CD4-positive, alpha-beta T cell (primary cell): ENCODE measurements around the gene OPCML. TPM values are rescaled to one million over a fixed set of nuclear protein-coding genes. Genes with fewer than 3 reads are reported as not detected.

Experiments
- ATAC-seq: fragments of 200-7000 bp; cut with Tn5 transposase; one replicate; pipeline ENCODE4 v1.10.0; 2022; ENCODE audit warnings: mild to moderate bottlenecking; ENCODE audit not compliant: poor library complexity
- CTCF ChIA-PET: fragments of 350-600 bp; sonication (Branson Sonifier 250); formaldehyde crosslinking; loops from one replicate; lab custom pipeline; 2021; ENCODE audit warnings: antibody characterized with exemption, inconsistent platforms; lab: Charles Lee
- POLR2A ChIA-PET: fragments of 350-600 bp; sonication (Branson Sonifier 250); formaldehyde crosslinking; loops from one replicate; lab custom pipeline; 2021; ENCODE audit warnings: antibody characterized with exemption, inconsistent platforms; lab: Charles Lee
- DNase-seq, 14 experiments: peaks; one replicate each; pipeline ENCODE4 v3.0.0-alpha.2; 2013 to 2020; ENCODE audit warnings: mixed read lengths in 2 of 14
- H3K27ac ChIP-seq, 2 donors: one replicate each; pipeline versions ENCODE4 v1.5.1 to v1.7.0; 2013; ENCODE audit warnings: low read length in 2 of 2, low read depth in 1 of 2, mild to moderate bottlenecking in 1 of 2
- H3K27me3 ChIP-seq, 2 experiments: 1 replicate in 1 of 2; 2 replicates in 1 of 2; pipeline versions ENCODE4 v1.6.1 to v1.7.0; 2013; ENCODE audit warnings: low read length in 2 of 2, control low read depth in 1 of 2, mild to moderate bottlenecking in 1 of 2, moderate library complexity in 1 of 2; ENCODE audit not compliant: insufficient read depth in 2 of 2, control insufficient read depth in 1 of 2
- H3K36me3 ChIP-seq: one replicate; pipeline ENCODE4 v1.6.1; 2013; ENCODE audit warnings: low read length, control low read depth; ENCODE audit not compliant: insufficient read depth
- H3K4me1 ChIP-seq: one replicate; pipeline ENCODE4 v1.6.1; 2013; ENCODE audit warnings: low read length, control low read depth; ENCODE audit not compliant: insufficient read depth
- H3K4me3 ChIP-seq: one replicate; pipeline ENCODE4 v1.5.1; 2013; ENCODE audit warnings: mild to moderate bottlenecking, low read length, moderate library complexity
- H3K9me3 ChIP-seq, 2 experiments: 1 replicate in 1 of 2; 2 replicates in 1 of 2; pipeline versions ENCODE4 v1.6.1 to v1.7.0; 2013; ENCODE audit warnings: low read length in 2 of 2, mild to moderate bottlenecking in 2 of 2, control low read depth in 1 of 2, moderate library complexity in 1 of 2; ENCODE audit not compliant: control insufficient read depth in 1 of 2, insufficient read depth in 1 of 2
- H3K27ac Mint-ChIP-seq: one replicate; pipeline ENCODE4 v1.8.0; 2020; ENCODE audit warnings: mixed read lengths
- H3K27me3 Mint-ChIP-seq: one replicate; pipeline ENCODE4 v1.8.0; 2021; ENCODE audit warnings: mixed read lengths
- H3K36me3 Mint-ChIP-seq: one replicate; pipeline ENCODE4 v1.8.0; 2021; ENCODE audit warnings: low read depth, mixed read lengths
- H3K4me1 Mint-ChIP-seq: one replicate; pipeline ENCODE4 v1.8.0; 2021; ENCODE audit warnings: low read depth, mixed read lengths
- H3K4me3 Mint-ChIP-seq: one replicate; pipeline ENCODE4 v1.8.0; 2020; ENCODE audit warnings: mild to moderate bottlenecking, mixed read lengths
- H3K9me3 Mint-ChIP-seq: one replicate; pipeline ENCODE4 v1.8.0; 2020; ENCODE audit warnings: mixed read lengths
- CTCF ChIP-seq: fragments of 200-600 bp; IDR thresholded peaks from one replicate; pipeline ENCODE4 v1.8.0; 2022; ENCODE audit warnings: antibody characterized with exemption, mild to moderate bottlenecking
- intact Hi-C, 2 experiments: fragments of 100-400 bp; cut with DNase I in 1 of 2; cut with micrococcal nuclease in 1 of 2; formaldehyde crosslinking; loops; one replicate each; pipeline versions ENCODE4 v1.15.1 to v1.9.0; 2023 to 2025; cut with DNase I, micrococcal nuclease
- total RNA-seq, 174 experiments: library from RNA in 2 of 174; stranded (reverse) in 2 of 174; gene quantifications; one replicate each; pipeline ENCODE4 v1.2.3 and lab custom pipeline; 2021 to 2026

Gene OPCML
- total RNA-seq, 2 experiments from 2014 or later = not detected

GRCh38 chr11:133222425-133223330 is 309.6 kb downstream of the OPCML start:
- Mint-ChIP-seq H3K9me3 (no peaks in the 10 kb centered on the region), H3K4me3 (no peak overlapping the region), H3K4me1 (no peaks in the 10 kb centered on the region), H3K36me3 (no peaks in the 10 kb centered on the region), H3K27ac (no peak overlapping the region), H3K27me3 (peaks cover 6% of the 10 kb centered on the region)
- Histone ChIP-seq H3K36me3 (no peaks in the 10 kb centered on the region), H3K4me3 (no peak overlapping the region), H3K9me3 (peaks cover 0 to 7% of the 10 kb centered on the region in 2 experiments), H3K27ac (no peak overlapping the region), H3K4me1 (no peaks in the 10 kb centered on the region), H3K27me3 (peaks cover 0 to 2% of the 10 kb centered on the region in 2 experiments)
- ChIA-PET POLR2A (no interaction called here), CTCF (no interaction called here)
- intact Hi-C loops = no loop called here
- TF ChIP-seq CTCF = no peak
- DNase-seq (no peak), ATAC-seq (no peak)

GRCh38 chr11:133219543-133219942 is 312.8 kb downstream of the OPCML start:
- Histone ChIP-seq H3K9me3 (peaks cover 0 to 6% of the 10 kb centered on the region in 2 experiments), H3K36me3 (no peaks in the 10 kb centered on the region), H3K27me3 (peaks cover 0 to 5% of the 10 kb centered on the region in 2 experiments), H3K4me1 (no peaks in the 10 kb centered on the region), H3K4me3 (no peak overlapping the region), H3K27ac (no peak overlapping the region)
- Mint-ChIP-seq H3K27ac (no peak overlapping the region), H3K27me3 (peaks cover 13% of the 10 kb centered on the region), H3K9me3 (no peaks in the 10 kb centered on the region), H3K4me1 (no peaks in the 10 kb centered on the region), H3K36me3 (no peaks in the 10 kb centered on the region), H3K4me3 (no peak overlapping the region)
- DNase-seq = no peak
- ATAC-seq = no peak
- TF ChIP-seq CTCF = no peak
- POLR2A ChIA-PET = no interaction called here
- intact Hi-C loops = no loop called here
- CTCF ChIA-PET = no interaction called here

GRCh38 chr11:133216813-133217212 is 315.5 kb downstream of the OPCML start:
- Histone ChIP-seq H3K9me3 (peaks cover 0 to 6% of the 10 kb centered on the region in 2 experiments), H3K4me1 (no peaks in the 10 kb centered on the region), H3K27me3 (peaks cover 0 to 5% of the 10 kb centered on the region in 2 experiments), H3K4me3 (no peak overlapping the region), H3K36me3 (no peaks in the 10 kb centered on the region), H3K27ac (no peak overlapping the region)
- peaks cover 13% of the 10 kb centered on the region for H3K27me3 Mint-ChIP-seq
- H3K4me1 Mint-ChIP-seq = no peaks in the 10 kb centered on the region
- ATAC-seq (no peak), DNase-seq (no peak)
- peaks cover 3% of the 10 kb centered on the region for H3K9me3 Mint-ChIP-seq
- H3K4me3 Mint-ChIP-seq = no peak overlapping the region
- no peak for TF ChIP-seq CTCF
- ChIA-PET CTCF (no interaction called here), POLR2A (no interaction called here)
- intact Hi-C loops = no loop called here
- H3K36me3 Mint-ChIP-seq = no peaks in the 10 kb centered on the region
- H3K27ac Mint-ChIP-seq = no peak overlapping the region
